Right atrium auricular region (tissue), 2 donors: ENCODE measurements around the gene HOXB3. TPM values are rescaled to one million over a fixed set of nuclear protein-coding genes. Genes with fewer than 3 reads are reported as not detected.
A peak's percentile ranks its signal among the peaks of the same experiment; 100 is the strongest.

Experiments
- DNase-seq: peaks from one replicate; pipeline ENCODE4 v3.0.0-alpha.2; 2019; ENCODE audit warnings: low spot score
- H3K27ac ChIP-seq, 2 donors: fragments of 200-600 bp; sonication (generic); 1 replicate in 1 of 2; 2 replicates in 1 of 2; pipeline ENCODE4 v1.5.1; 2016 to 2019
- H3K27me3 ChIP-seq, 2 donors: fragments of 200-600 bp; sonication (generic); one replicate each; pipeline versions ENCODE4 v1.5.1 to v1.6.0; 2017 to 2019
- H3K36me3 ChIP-seq: fragments of 200-600 bp; sonication (generic); one replicate; pipeline ENCODE4 v1.5.1; 2016
- H3K4me1 ChIP-seq, 2 donors: fragments of 200-600 bp; sonication (generic); one replicate each; pipeline versions ENCODE4 v1.5.1 to v1.6.0; 2017 to 2019
- H3K4me3 ChIP-seq, 2 donors: fragments of 200-600 bp; sonication (generic); 1 replicate in 1 of 2; 2 replicates in 1 of 2; pipeline ENCODE4 v1.5.1; 2017 to 2019; ENCODE audit warnings: mild to moderate bottlenecking in 1 of 2, moderate library complexity in 1 of 2
- H3K9me3 ChIP-seq, 2 donors: fragments of 200-600 bp; sonication (generic); one replicate each; pipeline ENCODE4 v1.5.1; 2019
- CTCF ChIP-seq, 2 donors: fragments of 200-600 bp; sonication (generic); IDR thresholded peaks; one replicate each; pipeline ENCODE4 v1.5.1; 2019; ENCODE audit warnings: antibody characterized with exemption in 2 of 2
- total RNA-seq, 2 donors: library from RNA; depleted of rRNA; stranded (reverse); fragments of >200 nt; gene quantifications; one replicate each; pipeline ENCODE4 v1.1.0, GENCODE V29; 2016

HOXB3 gene
- total RNA-seq, 2 donors from 2014 or later = 0.82 to 1.2 TPM

GRCh38 chr17:48597778-48598631 lies 8.0 kb upstream of the HOXB3 start:
- TF ChIP-seq CTCF (IDR thresholded peaks at IDR 0.05) = no peak
- peak; percentile 68 for DNase-seq
- H3K27ac ChIP-seq = peak overlapping the region; percentile 11 to 18
- H3K4me1 ChIP-seq = peaks cover 0 to 41% of the 10 kb centered on the region in 2 donors
- H3K9me3 ChIP-seq = no peaks in the 10 kb centered on the region
- peak overlapping the region; percentile 3 to 47 for H3K4me3 ChIP-seq
- no peaks in the 10 kb centered on the region for H3K36me3 ChIP-seq
- peaks cover 69 to 87% of the 10 kb centered on the region in 2 donors for H3K27me3 ChIP-seq

GRCh38 chr17:48597528-48597777 lies 7.4 kb upstream of the HOXB3 start:
- no peak for TF ChIP-seq CTCF (IDR thresholded peaks at IDR 0.05)
- Histone ChIP-seq H3K27me3 (peaks cover 66 to 86% of the 10 kb centered on the region in 2 donors), H3K27ac (peak overlapping the region; percentile 11 to 18), H3K9me3 (no peaks in the 10 kb centered on the region), H3K4me1 (peaks cover 0 to 42% of the 10 kb centered on the region in 2 donors), H3K4me3 (peak overlapping the region; percentile 3 to 47), H3K36me3 (no peaks in the 10 kb centered on the region)
- no peak for DNase-seq

- no peak for TF ChIP-seq CTCF (IDR thresholded peaks at IDR 0.05)
- DNase-seq = no peak
- Histone ChIP-seq H3K4me3 (peak overlapping the region; percentile 3 to 47), H3K36me3 (no peaks in the 10 kb centered on the region), H3K27me3 (peaks cover 63 to 83% of the 10 kb centered on the region in 2 donors), H3K9me3 (no peaks in the 10 kb centered on the region), H3K4me1 (peaks cover 0 to 45% of the 10 kb centered on the region in 2 donors), H3K27ac (peak overlapping the region; percentile 11 to 18)
Measured at GRCh38 chr17:48596735-48597527, 6.9 kb upstream of the HOXB3 start.

GRCh38 chr17:48596000-48596734 lies 6.1 kb upstream of the HOXB3 start:
- no peak for DNase-seq
- TF ChIP-seq CTCF (IDR thresholded peaks at IDR 0.05) = no peak
- no peak overlapping the region for H3K27ac ChIP-seq
- H3K9me3 ChIP-seq = no peaks in the 10 kb centered on the region
- H3K27me3 ChIP-seq = peaks cover 59 to 81% of the 10 kb centered on the region in 2 donors
- peak overlapping the region in 1 of 2 donors; percentile 4 for H3K4me3 ChIP-seq
- peaks cover 0 to 45% of the 10 kb centered on the region in 2 donors for H3K4me1 ChIP-seq
- no peaks in the 10 kb centered on the region for H3K36me3 ChIP-seq

GRCh38 chr17:48595278-48595999 lies 5.4 kb upstream of the HOXB3 start:
- peaks cover 55 to 81% of the 10 kb centered on the region in 2 donors for H3K27me3 ChIP-seq
- no peaks in the 10 kb centered on the region for H3K9me3 ChIP-seq
- no peaks in the 10 kb centered on the region for H3K36me3 ChIP-seq
- no peak overlapping the region for H3K27ac ChIP-seq
- no peak for TF ChIP-seq CTCF (IDR thresholded peaks at IDR 0.05)
- peaks cover 0 to 45% of the 10 kb centered on the region in 2 donors for H3K4me1 ChIP-seq
- no peak for DNase-seq
- H3K4me3 ChIP-seq = no peak overlapping the region
